CD8-positive, alpha-beta memory T cell (primary cell): Measurements from ENCODE around the gene AHNAK. TPM values are rescaled to one million over a fixed set of nuclear protein-coding genes. Genes with fewer than 3 reads are reported as not detected.

Source experiments
- CTCF ChIA-PET: fragments of 350-600 bp; sonication (Branson Sonifier 250); formaldehyde crosslinking; loops from one replicate; lab custom pipeline; 2021; ENCODE audit warnings: antibody characterized with exemption; lab: Charles Lee
- POLR2A ChIA-PET: fragments of 350-600 bp; sonication (Branson Sonifier 250); formaldehyde crosslinking; loops from one replicate; lab custom pipeline; 2021; ENCODE audit warnings: antibody characterized with exemption; lab: Charles Lee
- DNase-seq, 5 donors: peaks; one replicate each; pipeline versions ENCODE4 v3.0.0 to v3.0.0-alpha.2; 2020 to 2022; ENCODE audit warnings: mixed read lengths in 1 of 5
- H3K27ac ChIP-seq: one replicate; pipeline ENCODE4 v1.7.0; 2013; ENCODE audit warnings: low read depth, mild to moderate bottlenecking, low read length, moderate library complexity
- H3K27me3 ChIP-seq: 2 replicates; pipeline ENCODE4 v1.7.0; 2013; ENCODE audit warnings: low read length, mild to moderate bottlenecking; ENCODE audit not compliant: insufficient read depth, poor library complexity, severe bottlenecking
- H3K36me3 ChIP-seq: 2 replicates; pipeline ENCODE4 v1.7.0; 2013; ENCODE audit warnings: mild to moderate bottlenecking, low read length, moderate library complexity; ENCODE audit not compliant: insufficient read depth
- H3K4me1 ChIP-seq: 2 replicates; pipeline ENCODE4 v1.7.0; 2013; ENCODE audit warnings: mild to moderate bottlenecking, low read length, moderate library complexity; ENCODE audit not compliant: insufficient read depth
- H3K4me3 ChIP-seq: 2 replicates; pipeline ENCODE4 v1.7.0; 2013; ENCODE audit warnings: mild to moderate bottlenecking, low read length
- H3K9me3 ChIP-seq: 2 replicates; pipeline ENCODE4 v1.7.0; 2013; ENCODE audit warnings: mild to moderate bottlenecking, low read length
- H3K27ac Mint-ChIP-seq, 8 donors: one replicate each; pipeline ENCODE4 v1.8.0; 2020 to 2021; ENCODE audit warnings: mixed read lengths in 8 of 8, mild to moderate bottlenecking in 6 of 8, inconsistent platforms in 3 of 8, moderate library complexity in 3 of 8
- H3K27me3 Mint-ChIP-seq, 2 donors: one replicate each; pipeline ENCODE4 v1.8.0; 2020 to 2021; ENCODE audit warnings: mixed read lengths in 2 of 2, mild to moderate bottlenecking in 1 of 2, moderate library complexity in 1 of 2
- H3K36me3 Mint-ChIP-seq, 3 donors: one replicate each; pipeline ENCODE4 v1.8.0; 2020 to 2021; ENCODE audit warnings: mixed read lengths in 3 of 3, inconsistent platforms in 1 of 3, mild to moderate bottlenecking in 1 of 3
- H3K4me1 Mint-ChIP-seq, 3 donors: one replicate each; pipeline ENCODE4 v1.8.0; 2020 to 2021; ENCODE audit warnings: mixed read lengths in 3 of 3, inconsistent platforms in 1 of 3, mild to moderate bottlenecking in 1 of 3
- H3K4me3 Mint-ChIP-seq, 7 donors: one replicate each; pipeline ENCODE4 v1.8.0; 2020 to 2021; ENCODE audit warnings: mixed read lengths in 7 of 7, mild to moderate bottlenecking in 6 of 7, moderate library complexity in 4 of 7, inconsistent platforms in 2 of 7
- H3K9me3 Mint-ChIP-seq, 5 donors: one replicate each; pipeline ENCODE4 v1.8.0; 2020 to 2022; ENCODE audit warnings: mixed read lengths in 5 of 5, mild to moderate bottlenecking in 3 of 5, moderate library complexity in 2 of 5, inconsistent platforms in 1 of 5
- polyA plus RNA-seq: library from polyadenylated mRNA; unstranded; fragments of 300-500 nt; fragmentation: Illumina TruSeq; gene quantifications from one replicate; pipeline ENCODE4 v1.2.3, GENCODE V29; 2021
- total RNA-seq, 2 experiments: library from RNA; stranded (reverse); gene quantifications; one replicate each; pipeline ENCODE4 v1.2.3, GENCODE V29; 2021

AHNAK gene
- total and polyA plus RNA-seq, 3 experiments from 2014 or later, result 125 to 193 (median 187) TPM

DNA sequence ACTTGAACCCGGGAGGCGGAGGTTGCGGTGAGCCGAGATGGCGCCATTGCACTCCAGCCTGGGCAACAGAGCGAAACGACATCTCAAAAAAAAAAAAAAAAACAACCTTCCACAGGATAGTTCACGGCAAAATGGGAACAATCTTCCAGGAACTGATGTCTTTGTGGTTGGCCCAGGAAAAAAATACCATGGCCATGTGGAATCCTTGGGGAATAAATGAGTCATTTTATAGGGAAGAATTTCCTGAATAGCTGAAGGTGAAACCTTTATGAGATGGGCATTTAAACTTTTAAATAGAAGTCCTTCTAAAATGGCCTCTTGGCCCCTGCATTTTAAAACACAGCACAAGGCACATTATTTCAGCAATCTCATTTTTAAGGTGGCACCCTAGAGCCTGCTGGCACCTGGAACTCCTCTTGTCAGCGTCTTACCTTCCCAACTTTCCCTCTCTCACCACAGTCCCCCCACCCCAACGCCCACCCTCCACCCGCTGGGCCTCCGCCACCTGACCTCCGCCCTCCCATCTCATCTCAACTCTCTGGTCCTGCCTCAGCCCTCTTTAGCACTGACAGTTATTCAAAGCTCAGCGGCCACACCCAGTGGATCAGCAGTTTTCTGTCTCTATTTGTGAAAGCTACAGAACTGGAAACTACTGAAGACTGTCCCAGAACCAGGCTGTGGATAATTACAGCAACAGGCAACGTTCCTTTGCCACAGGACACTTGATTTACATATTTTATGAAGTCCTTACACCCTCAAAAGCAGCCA lies 84.7 kb downstream of the AHNAK start:
- Histone ChIP-seq H3K9me3 (no peaks in the 10 kb centered on the region), H3K4me3 (no peak overlapping the region), H3K4me1 (no peaks in the 10 kb centered on the region), H3K27ac (peak overlapping the region; percentile 48), H3K36me3 (no peaks in the 10 kb centered on the region), H3K27me3 (no peaks in the 10 kb centered on the region)
- Mint-ChIP-seq H3K27ac (peak overlapping the region in 1 of 8 donors; percentile 14), H3K4me1 (peaks cover 0 to 4% (median 4%) of the 10 kb centered on the region in 3 donors), H3K4me3 (no peak overlapping the region), H3K36me3 (peaks cover 0 to 2% (median 0%) of the 10 kb centered on the region in 3 donors), H3K27me3 (no peaks in the 10 kb centered on the region), H3K9me3 (no peaks in the 10 kb centered on the region)
- no peak for DNase-seq
- ChIA-PET POLR2A (no interaction called here), CTCF (interaction anchor here (0.7 to 1.8 kb wide), 3 partner anchors 33 to 445 kb away, joined by 3 to 6 read pairs (median 3); no protein-coding TSS in a partner anchor)

DNA sequence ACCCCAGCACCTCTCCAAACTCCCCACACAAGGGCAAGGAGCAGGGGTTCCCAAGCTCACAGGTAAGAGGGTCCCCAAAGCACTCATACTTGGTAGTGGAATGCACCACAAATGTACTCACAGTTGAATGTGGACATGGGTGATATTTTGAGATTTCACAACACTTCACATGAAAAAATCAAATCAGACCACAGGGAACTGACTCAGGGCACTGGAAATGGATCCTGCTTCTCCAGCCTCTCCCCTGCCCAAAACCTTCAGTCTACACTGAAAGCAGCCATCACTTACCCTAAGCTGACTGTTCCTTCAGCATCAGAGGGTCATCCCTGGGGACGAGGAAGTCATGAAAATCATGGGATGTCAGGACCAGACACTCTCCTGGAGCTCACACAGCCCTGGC lies 87.5 kb downstream of the AHNAK start:
- H3K4me1 Mint-ChIP-seq, result peaks cover 0 to 4% (median 4%) of the 10 kb centered on the region in 3 donors
- DNase-seq, result no peak
- Histone ChIP-seq H3K9me3 (no peaks in the 10 kb centered on the region), H3K27ac (no peak overlapping the region), H3K4me1 (no peaks in the 10 kb centered on the region), H3K27me3 (no peaks in the 10 kb centered on the region), H3K36me3 (no peaks in the 10 kb centered on the region), H3K4me3 (no peak overlapping the region)
- peak overlapping the region in 1 of 8 donors; percentile 70 for H3K27ac Mint-ChIP-seq
- no peaks in the 10 kb centered on the region for H3K9me3 Mint-ChIP-seq
- CTCF ChIA-PET, result no interaction called here
- POLR2A ChIA-PET, result no interaction called here
- no peaks in the 10 kb centered on the region for H3K36me3 Mint-ChIP-seq
- H3K27me3 Mint-ChIP-seq, result peaks cover 0 to 3% of the 10 kb centered on the region in 2 donors
- H3K4me3 Mint-ChIP-seq, result no peak overlapping the region

GRCh38 chr11:62458212-62459002 lies 88.2 kb downstream of the AHNAK start:
- Mint-ChIP-seq H3K36me3 (no peaks in the 10 kb centered on the region), H3K27ac (peak overlapping the region in 2 of 8 donors; percentile 23 to 37), H3K4me1 (peaks cover 0 to 3% (median 3%) of the 10 kb centered on the region in 3 donors), H3K4me3 (no peak overlapping the region), H3K9me3 (no peaks in the 10 kb centered on the region), H3K27me3 (peaks cover 0 to 3% of the 10 kb centered on the region in 2 donors)
- DNase-seq, result no peak
- no peaks in the 10 kb centered on the region for H3K9me3 ChIP-seq
- H3K27me3 ChIP-seq, result no peaks in the 10 kb centered on the region
- POLR2A ChIA-PET, result no interaction called here
- peak overlapping the region; percentile 29 for H3K27ac ChIP-seq
- H3K36me3 ChIP-seq, result no peaks in the 10 kb centered on the region
- H3K4me1 ChIP-seq, result no peaks in the 10 kb centered on the region
- H3K4me3 ChIP-seq, result no peak overlapping the region
- CTCF ChIA-PET, result interaction anchor here (1.2 to 1.4 kb wide), 2 partner anchors 34 to 85 kb away, joined by 3 read pairs; no protein-coding TSS in a partner anchor

- Histone ChIP-seq H3K9me3 (no peaks in the 10 kb centered on the region), H3K4me1 (no peaks in the 10 kb centered on the region), H3K4me3 (no peak overlapping the region), H3K36me3 (no peaks in the 10 kb centered on the region), H3K27me3 (no peaks in the 10 kb centered on the region), H3K27ac (peak overlapping the region; percentile 29)
- H3K4me1 Mint-ChIP-seq, result no peaks in the 10 kb centered on the region
- H3K9me3 Mint-ChIP-seq, result no peaks in the 10 kb centered on the region
- H3K4me3 Mint-ChIP-seq, result no peak overlapping the region
- no peak overlapping the region for H3K27ac Mint-ChIP-seq
- DNase-seq, result no peak
- ChIA-PET POLR2A (no interaction called here), CTCF (interaction anchor here (1.2 to 1.4 kb wide), 2 partner anchors 33 to 86 kb away, joined by 3 read pairs; no protein-coding TSS in a partner anchor)
- H3K36me3 Mint-ChIP-seq, result no peaks in the 10 kb centered on the region
- H3K27me3 Mint-ChIP-seq, result peaks cover 0 to 3% of the 10 kb centered on the region in 2 donors
These were observed 89.1 kb downstream of the AHNAK start for GRCh38 chr11:62457478-62457877.

- no peaks in the 10 kb centered on the region for H3K36me3 Mint-ChIP-seq
- no peak for DNase-seq
- peaks cover 0 to 3% of the 10 kb centered on the region in 2 donors for H3K27me3 Mint-ChIP-seq
These were observed 90.0 kb downstream of the AHNAK start for GRCh38 chr11:62456630-62457029.

DNA sequence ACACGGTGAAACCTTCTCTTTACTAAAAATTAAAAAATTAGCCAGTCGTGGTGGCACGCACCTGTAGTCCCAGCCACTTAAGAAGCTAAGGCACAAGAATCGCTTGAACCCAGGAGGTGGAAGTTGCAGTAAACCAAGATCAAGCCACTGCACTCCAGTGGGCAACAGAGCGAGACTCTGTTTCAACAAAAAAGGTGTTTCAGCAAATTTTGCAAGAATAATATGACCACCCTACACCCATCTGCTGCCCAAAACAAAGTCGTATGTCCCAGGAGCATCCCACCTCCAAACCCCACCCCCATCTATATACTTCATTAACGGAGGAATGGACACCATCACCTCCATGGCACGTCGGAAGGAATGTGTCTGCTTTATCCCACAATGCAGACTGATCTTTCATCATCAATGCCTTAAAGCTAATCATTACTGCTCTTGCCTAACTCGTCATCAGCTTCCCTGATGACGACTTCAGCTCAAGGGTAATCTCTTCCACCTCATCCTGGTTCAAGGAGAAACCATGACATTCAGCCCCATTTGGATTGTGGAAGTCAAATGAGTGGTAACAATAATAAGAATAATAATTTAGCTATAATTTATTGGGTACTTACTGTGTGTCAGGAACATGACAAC lies 93.7 kb downstream of the AHNAK start:
- no peak overlapping the region for H3K4me3 ChIP-seq
- H3K4me1 Mint-ChIP-seq, result no peaks in the 10 kb centered on the region
- H3K4me3 Mint-ChIP-seq, result no peak overlapping the region
- peaks cover 0 to 6% (median under 1%) of the 10 kb centered on the region in 3 donors for H3K36me3 Mint-ChIP-seq
- H3K27me3 ChIP-seq, result no peaks in the 10 kb centered on the region
- H3K27ac ChIP-seq, result no peak overlapping the region
- no peaks in the 10 kb centered on the region for H3K4me1 ChIP-seq
- H3K27ac Mint-ChIP-seq, result no peak overlapping the region
- no peaks in the 10 kb centered on the region for H3K9me3 Mint-ChIP-seq
- H3K27me3 Mint-ChIP-seq, result peaks cover 3 to 6% of the 10 kb centered on the region in 2 donors
- no peaks in the 10 kb centered on the region for H3K36me3 ChIP-seq
- H3K9me3 ChIP-seq, result no peaks in the 10 kb centered on the region
- ChIA-PET CTCF (no interaction called here), POLR2A (no interaction called here)
- no peak for DNase-seq

More at GRCh38 chr11:62456630-62457029, 90.0 kb downstream of the AHNAK start:
- Histone ChIP-seq H3K4me3 (no peak overlapping the region), H3K27me3 (no peaks in the 10 kb centered on the region), H3K4me1 (no peaks in the 10 kb centered on the region), H3K9me3 (no peaks in the 10 kb centered on the region), H3K36me3 (no peaks in the 10 kb centered on the region), H3K27ac (no peak overlapping the region)
- Mint-ChIP-seq H3K4me1 (no peaks in the 10 kb centered on the region), H3K9me3 (no peaks in the 10 kb centered on the region), H3K4me3 (no peak overlapping the region), H3K27ac (peak overlapping the region in 1 of 8 donors; percentile 14)
- ChIA-PET POLR2A (no interaction called here), CTCF (no interaction called here)

DNA sequence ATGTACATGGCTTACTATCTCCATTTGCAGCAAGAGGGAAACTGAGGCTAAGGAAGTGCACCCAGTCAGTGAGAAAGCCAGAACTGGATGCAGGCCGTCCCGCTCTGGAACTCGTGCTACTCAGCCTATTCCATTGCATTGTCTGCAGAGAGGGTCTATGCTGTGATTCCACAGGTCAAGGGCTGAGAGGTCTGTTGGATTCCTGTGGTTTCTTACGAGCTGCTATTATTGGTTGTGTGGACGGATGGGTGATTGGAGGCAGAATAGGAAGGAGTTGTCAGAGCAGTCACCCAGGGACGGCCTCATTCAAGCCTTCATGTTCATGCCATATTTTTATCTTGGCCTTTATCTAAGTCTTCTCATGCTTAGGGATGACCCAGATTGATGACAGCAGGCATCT lies 94.3 kb downstream of the AHNAK start:
- Histone ChIP-seq H3K4me1 (no peaks in the 10 kb centered on the region), H3K27ac (no peak overlapping the region), H3K36me3 (no peaks in the 10 kb centered on the region), H3K27me3 (no peaks in the 10 kb centered on the region), H3K4me3 (no peak overlapping the region), H3K9me3 (no peaks in the 10 kb centered on the region)
- Mint-ChIP-seq H3K9me3 (no peaks in the 10 kb centered on the region), H3K4me1 (no peaks in the 10 kb centered on the region), H3K27me3 (peaks cover 4 to 11% of the 10 kb centered on the region in 2 donors), H3K4me3 (no peak overlapping the region), H3K36me3 (peaks cover 0 to 8% (median 4%) of the 10 kb centered on the region in 3 donors), H3K27ac (no peak overlapping the region)
- ChIA-PET CTCF (no interaction called here), POLR2A (no interaction called here)
- no peak for DNase-seq
